ENCODE data around the gene CBX1.

DNA sequence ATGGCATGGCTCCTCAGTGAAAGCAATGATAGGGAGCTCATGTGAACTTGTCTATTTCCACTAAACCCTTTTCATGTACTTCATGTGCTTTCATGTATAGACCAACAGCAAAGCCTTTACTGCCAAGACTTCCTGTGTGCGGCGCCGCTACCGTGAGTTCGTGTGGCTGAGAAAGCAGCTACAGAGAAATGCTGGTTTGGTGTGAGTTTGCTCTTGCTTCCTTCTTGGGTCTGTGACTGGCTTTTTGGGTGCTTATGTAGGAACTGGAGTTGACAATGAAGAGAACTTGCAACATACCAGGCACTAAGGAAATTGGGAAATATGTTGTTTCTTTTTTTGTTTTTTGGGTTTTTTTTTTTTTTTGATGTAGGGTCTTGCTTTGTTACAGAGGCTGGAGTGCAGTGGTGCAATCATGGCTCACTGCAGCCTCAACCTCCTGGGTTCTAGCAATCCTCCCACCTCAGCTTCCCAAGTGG is 12.0 kb upstream of the CBX1 start:
- TF ChIP-seq JUNB (IDR thresholded peaks at IDR 0.05), result no peak
- no peak for TF ChIP-seq REST (IDR thresholded peaks at IDR 0.05)

All from A549 (cell line).